Peyer's patch (tissue), 4 donors: Measurements from ENCODE around the gene XYLT1. TPM values are rescaled to one million over a fixed set of nuclear protein-coding genes. Genes with fewer than 3 reads are reported as not detected.

Experiments
- DNase-seq, 3 donors: peaks; one replicate each; pipeline ENCODE4 v3.0.0-alpha.2; 2017 to 2019
- H3K27ac ChIP-seq, 4 donors: fragments of 200-600 bp; sonication (generic); one replicate each; pipeline ENCODE4 v1.5.1; 2016 to 2019
- H3K27me3 ChIP-seq, 2 donors: fragments of 200-600 bp; sonication (generic); one replicate each; pipeline ENCODE4 v1.5.1; 2019
- H3K36me3 ChIP-seq, 3 donors: fragments of 200-600 bp; sonication (generic); one replicate each; pipeline ENCODE4 v1.5.1; 2016 to 2019
- H3K4me1 ChIP-seq, 4 donors: fragments of 200-600 bp; sonication (generic); one replicate each; pipeline ENCODE4 v1.5.1; 2016 to 2019
- H3K4me3 ChIP-seq, 4 donors: fragments of 200-600 bp; sonication (generic); 1 replicate in 3 of 4; 2 replicates in 1 of 4; pipeline ENCODE4 v1.5.1; 2016 to 2019; ENCODE audit warnings: mild to moderate bottlenecking in 1 of 4
- H3K9me3 ChIP-seq, 4 donors: fragments of 200-600 bp; sonication (generic); one replicate each; pipeline ENCODE4 v1.5.1; 2016 to 2019; ENCODE audit warnings: mild to moderate bottlenecking in 1 of 4
- CTCF ChIP-seq, 6 experiments: fragments of 450-650 bp in 4 of 6; fragments of 200-600 bp in 2 of 6; sonication (generic) in 1 of 6; IDR thresholded peaks; one replicate each; pipeline ENCODE4 v1.5.1; 2017 to 2019; ENCODE audit warnings: antibody characterized with exemption in 6 of 6, mild to moderate bottlenecking in 3 of 6, moderate library complexity in 1 of 6
- POLR2A ChIP-seq, 2 donors: fragments of 450-650 bp; IDR thresholded peaks; one replicate each; pipeline ENCODE4 v1.5.1; 2017; ENCODE audit warnings: antibody characterized with exemption in 2 of 2, mild to moderate bottlenecking in 2 of 2, moderate library complexity in 2 of 2
- total RNA-seq, 4 donors: library from RNA; depleted of rRNA; stranded (reverse); fragments of >200 nt; gene quantifications; one replicate each; pipeline ENCODE4 v1.1.0, GENCODE V29; 2016

XYLT1 gene
- total RNA-seq, 4 donors from 2014 or later = 18.7 to 42.1 (median 37.7) TPM

GRCh38 chr16:17160920-17161431, 309.8 kb downstream of the XYLT1 start:
- no peak overlapping the region for H3K4me3 ChIP-seq
- H3K4me1 ChIP-seq = no peaks in the 10 kb centered on the region
- no peak overlapping the region for H3K27ac ChIP-seq
- H3K27me3 ChIP-seq = no peaks in the 10 kb centered on the region
- DNase-seq = no peak
- no peaks in the 10 kb centered on the region for H3K9me3 ChIP-seq
- TF ChIP-seq CTCF (IDR thresholded peaks at IDR 0.05) (no peak), POLR2A (IDR thresholded peaks at IDR 0.05) (no peak)
- H3K36me3 ChIP-seq = peaks cover 0 to 4% (median 0%) of the 10 kb centered on the region in 3 donors

GRCh38 chr16:17160285-17160853, 310.4 kb downstream of the XYLT1 start:
- no peak overlapping the region for H3K27ac ChIP-seq
- no peak for TF ChIP-seq POLR2A (IDR thresholded peaks at IDR 0.05)
- TF ChIP-seq CTCF (IDR thresholded peaks at IDR 0.05) = no peak
- H3K4me1 ChIP-seq = no peaks in the 10 kb centered on the region
- H3K9me3 ChIP-seq = no peaks in the 10 kb centered on the region
- H3K4me3 ChIP-seq = no peak overlapping the region
- no peaks in the 10 kb centered on the region for H3K27me3 ChIP-seq
- peaks cover 0 to 4% (median 0%) of the 10 kb centered on the region in 3 donors for H3K36me3 ChIP-seq
- no peak for DNase-seq

- no peak for DNase-seq
- Histone ChIP-seq H3K9me3 (no peaks in the 10 kb centered on the region), H3K4me1 (no peaks in the 10 kb centered on the region)
Observed at GRCh38 chr16:17159617-17160016, 311.1 kb downstream of the XYLT1 start.

GRCh38 chr16:17155936-17156335, 314.8 kb downstream of the XYLT1 start:
- Histone ChIP-seq H3K4me3 (no peak overlapping the region), H3K36me3 (peaks cover 0 to 4% (median 0%) of the 10 kb centered on the region in 3 donors), H3K4me1 (no peaks in the 10 kb centered on the region), H3K27me3 (no peaks in the 10 kb centered on the region), H3K9me3 (no peaks in the 10 kb centered on the region), H3K27ac (no peak overlapping the region)
- no peak for TF ChIP-seq POLR2A (IDR thresholded peaks at IDR 0.05)
- TF ChIP-seq CTCF (IDR thresholded peaks at IDR 0.05) = no peak
- DNase-seq = no peak

More at GRCh38 chr16:17159617-17160016, 311.1 kb downstream of the XYLT1 start:
- H3K27ac ChIP-seq = no peak overlapping the region
- peaks cover 0 to 4% (median 0%) of the 10 kb centered on the region in 3 donors for H3K36me3 ChIP-seq
- TF ChIP-seq POLR2A (IDR thresholded peaks at IDR 0.05) = no peak
- no peaks in the 10 kb centered on the region for H3K27me3 ChIP-seq
- H3K4me3 ChIP-seq = no peak overlapping the region

- Histone ChIP-seq H3K4me3 (no peak overlapping the region), H3K27ac (no peak overlapping the region), H3K4me1 (no peaks in the 10 kb centered on the region), H3K9me3 (no peaks in the 10 kb centered on the region), H3K36me3 (peaks cover 0 to 4% (median 0%) of the 10 kb centered on the region in 3 donors), H3K27me3 (no peaks in the 10 kb centered on the region)
- DNase-seq = no peak
- no peak for TF ChIP-seq CTCF (IDR thresholded peaks at IDR 0.05)
- TF ChIP-seq POLR2A (IDR thresholded peaks at IDR 0.05) = no peak
Observed at GRCh38 chr16:17155485-17155884, 315.3 kb downstream of the XYLT1 start.

- peaks cover 0 to 4% (median 0%) of the 10 kb centered on the region in 3 donors for H3K36me3 ChIP-seq
- H3K27ac ChIP-seq = no peak overlapping the region
- no peak for TF ChIP-seq POLR2A (IDR thresholded peaks at IDR 0.05)
- no peak for TF ChIP-seq CTCF (IDR thresholded peaks at IDR 0.05)
- no peaks in the 10 kb centered on the region for H3K9me3 ChIP-seq
- no peak overlapping the region for H3K4me3 ChIP-seq
- no peaks in the 10 kb centered on the region for H3K27me3 ChIP-seq
- DNase-seq = no peak
- H3K4me1 ChIP-seq = no peaks in the 10 kb centered on the region
Observed at GRCh38 chr16:17154981-17155380, 315.8 kb downstream of the XYLT1 start.
